Stimulated activated CD8-positive, alpha-beta memory T cell treated with anti-CD3 and anti-CD28 coated beads, Interleukin-2, amount 100 ng/mL, for 1 hour (primary cell): ENCODE measurements around the gene PILRA.
"Not testable (repeated sequence)": the region's sequence is repeated elsewhere in the genome, so short reads cannot be mapped to it uniquely, and the experiment has no call there.

Experiments used
- DNase-seq, 2 donors: peaks; one replicate each; pipeline ENCODE4 v3.0.0-alpha.2; 2020; ENCODE audit warnings: low read depth in 2 of 2

The PILRA gene

DNA sequence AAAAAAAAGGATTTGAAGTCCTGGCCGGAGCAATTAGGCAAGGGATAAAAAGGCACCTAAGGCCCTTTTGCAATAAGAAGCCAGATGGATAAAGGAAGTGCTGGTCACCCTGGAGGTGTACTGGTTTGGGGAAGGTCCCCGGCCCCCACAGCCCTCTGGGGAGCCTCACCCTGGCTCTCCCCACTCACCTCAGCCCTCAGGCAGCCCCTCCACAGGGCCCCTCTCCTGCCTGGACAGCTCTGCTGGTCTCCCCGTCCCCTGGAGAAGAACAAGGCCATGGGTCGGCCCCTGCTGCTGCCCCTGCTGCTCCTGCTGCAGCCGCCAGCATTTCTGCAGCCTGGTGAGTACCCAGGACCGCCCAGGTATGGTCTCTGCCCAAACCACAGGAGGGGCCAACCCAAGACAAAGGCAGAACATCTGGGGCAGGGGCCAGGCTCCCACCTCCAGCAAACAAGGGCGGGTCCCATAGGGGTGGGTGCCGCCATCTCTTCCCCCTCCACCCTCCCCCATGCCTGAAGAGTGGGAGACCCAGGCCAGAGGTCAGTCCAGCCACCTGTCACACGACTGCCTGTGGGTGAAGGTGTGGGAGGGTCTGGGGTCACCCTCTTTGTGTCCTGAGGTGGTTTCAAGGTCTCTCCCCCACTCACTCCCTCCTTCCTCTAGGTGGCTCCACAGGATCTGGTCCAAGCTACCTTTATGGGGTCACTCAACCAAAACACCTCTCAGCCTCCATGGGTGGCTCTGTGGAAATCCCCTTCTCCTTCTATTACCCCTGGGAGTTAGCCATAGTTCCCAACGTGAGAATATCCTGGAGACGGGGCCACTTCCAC, 15.0 kb upstream of the PILRA start, which contains the start of gene PILRB:
Gene PILRB, plus strand, starts transcription at position 91 of the 830 bp plus-strand sequence. Its CDS starts 186 bp downstream, at position 277.
- DNase-seq: no peak

GRCh38 chr7:100358857-100359212, 14.5 kb upstream of the PILRA start:
- no peak for DNase-seq

DNA sequence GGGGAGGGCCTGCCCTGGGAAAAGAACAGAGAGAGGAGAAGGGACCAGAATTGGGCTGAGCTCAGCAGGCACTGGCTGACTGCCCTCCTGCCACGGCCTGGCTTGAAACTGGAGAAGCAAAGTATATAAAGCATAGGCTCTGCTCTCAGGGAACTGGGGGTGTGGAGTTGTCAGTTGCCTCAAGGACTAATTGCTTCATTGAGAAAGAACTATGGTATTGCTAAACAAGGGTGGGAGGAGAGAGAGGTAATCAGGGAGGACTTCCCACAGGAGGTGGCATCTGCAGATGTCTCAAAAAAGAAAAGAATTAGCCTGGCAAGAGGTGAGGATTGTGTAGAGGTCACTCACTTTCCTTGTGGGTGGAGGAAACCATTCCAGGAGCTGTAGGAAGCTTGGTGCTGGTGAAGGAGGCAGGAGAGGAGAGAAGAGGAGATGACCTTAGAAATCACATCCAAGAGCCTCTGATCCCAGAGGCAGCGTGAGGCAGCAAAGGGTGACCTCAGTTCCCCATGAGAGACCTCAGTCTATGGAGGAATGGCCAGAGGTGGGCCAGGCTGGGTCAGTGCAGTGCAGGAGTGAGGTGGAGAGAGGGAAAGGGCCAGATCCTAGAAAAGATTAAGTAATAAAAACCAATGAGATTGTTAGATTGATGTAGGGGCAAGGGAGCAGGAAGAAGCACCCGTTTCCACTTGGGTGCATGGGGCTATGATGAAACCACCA, 13.0 kb upstream of the PILRA start:
- DNase-seq: no peak

DNA sequence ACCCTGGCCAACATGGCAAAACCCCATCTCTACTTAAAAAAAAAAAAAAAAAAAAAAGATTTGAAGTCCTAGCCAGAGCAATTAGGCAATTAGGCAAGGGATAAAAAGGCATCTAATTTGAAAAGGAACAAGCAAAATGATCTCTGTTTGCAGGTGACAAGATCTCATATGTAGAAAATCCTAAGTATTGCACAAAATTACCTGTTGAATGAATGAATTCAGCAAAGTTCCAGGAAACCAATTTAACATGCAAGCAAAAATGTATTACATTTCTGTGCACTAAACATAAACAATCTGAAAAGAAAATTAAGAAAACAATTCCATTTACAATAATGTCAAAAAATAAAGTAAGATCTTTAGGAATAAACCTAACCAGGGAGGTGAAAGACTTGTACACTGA, 10.2 kb upstream of the PILRA start:
- DNase-seq: no peak

GRCh38 chr7:100363797-100364196, 9.5 kb upstream of the PILRA start:
- not testable (repeated sequence) for DNase-seq

DNA sequence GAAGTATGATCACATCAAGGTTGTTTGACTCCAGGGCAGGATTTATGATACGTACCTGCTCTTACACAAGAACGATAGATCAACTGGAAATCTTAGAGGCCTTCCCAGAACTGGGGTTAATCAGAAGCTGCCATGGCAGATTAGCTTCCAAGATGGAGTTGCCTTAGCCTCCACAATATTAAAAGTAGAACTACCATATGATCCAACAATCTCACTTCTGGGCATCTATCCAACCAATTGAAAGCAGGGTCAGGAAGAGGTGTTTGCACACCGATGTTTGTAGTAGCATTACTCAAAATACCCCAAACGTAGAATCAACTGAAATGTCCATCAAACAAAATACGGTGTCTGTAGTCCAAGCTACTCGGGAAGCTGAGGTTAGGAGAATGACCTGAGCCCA, 8.8 kb upstream of the PILRA start:
- DNase-seq: no peak

DNA sequence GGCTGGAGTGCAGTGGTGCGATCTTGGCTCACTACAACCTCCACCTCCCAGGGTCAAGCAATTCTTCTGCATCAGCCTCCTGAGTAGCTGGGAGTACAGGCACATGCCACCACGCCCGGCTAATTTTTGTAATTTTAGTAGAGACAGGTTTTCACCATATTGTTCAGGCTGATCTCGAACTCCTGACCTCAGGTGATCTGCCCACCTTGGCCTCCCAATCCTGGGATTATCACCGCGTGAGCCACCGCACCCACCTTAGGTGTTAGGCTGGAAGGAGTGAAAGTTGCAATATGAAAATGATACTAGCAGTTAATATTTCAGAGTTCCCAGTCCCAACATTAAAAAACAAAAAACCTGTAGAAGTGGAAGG, 7.3 kb upstream of the PILRA start:
- not testable (repeated sequence) for DNase-seq

DNA sequence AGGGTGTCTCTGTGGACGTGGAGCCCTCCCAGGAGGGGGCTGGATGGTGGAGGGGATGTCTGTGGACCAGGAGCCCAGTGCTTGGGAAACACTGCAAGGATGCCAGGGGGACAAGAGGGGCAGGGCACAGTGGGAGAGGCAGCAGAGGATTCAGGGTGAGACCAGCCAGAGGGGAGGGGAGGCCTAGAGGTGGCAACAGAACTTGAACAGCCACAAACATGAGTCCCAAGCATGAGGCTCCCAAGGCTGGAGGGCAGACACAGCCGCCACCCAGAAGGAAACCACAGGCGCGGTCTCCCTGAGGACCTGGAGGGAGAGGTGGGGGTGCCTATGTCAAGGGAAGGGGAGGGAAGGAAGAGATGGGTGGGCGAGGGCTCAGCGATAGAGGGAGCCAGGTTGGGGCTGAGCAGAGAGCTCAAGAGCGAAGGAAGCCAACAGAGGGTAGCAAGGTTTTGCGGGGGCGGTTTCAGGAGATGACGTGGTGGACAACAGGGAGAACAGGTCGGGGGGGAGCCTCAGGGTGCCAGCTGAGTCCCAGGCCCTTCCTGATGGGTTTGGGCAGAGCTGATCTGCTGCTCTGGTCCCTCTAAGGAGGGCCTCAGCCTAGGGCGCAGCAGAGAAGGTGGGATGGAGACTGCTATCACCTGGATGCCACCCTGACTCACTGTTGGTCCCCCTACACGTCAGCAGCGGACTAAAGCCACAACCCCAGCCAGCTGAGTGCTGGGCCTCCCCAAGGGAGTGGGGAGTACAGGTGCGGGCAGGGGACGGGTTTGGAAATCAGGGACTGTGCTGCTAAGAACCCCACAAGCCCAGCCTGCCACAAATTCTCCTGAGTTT, 6.7 kb upstream of the PILRA start:
- no peak for DNase-seq

GRCh38 chr7:100367251-100367620, 6.1 kb upstream of the PILRA start:
- no peak for DNase-seq

- no peak for DNase-seq
Measured at GRCh38 chr7:100367676-100368613, 5.3 kb upstream of the PILRA start.

DNA sequence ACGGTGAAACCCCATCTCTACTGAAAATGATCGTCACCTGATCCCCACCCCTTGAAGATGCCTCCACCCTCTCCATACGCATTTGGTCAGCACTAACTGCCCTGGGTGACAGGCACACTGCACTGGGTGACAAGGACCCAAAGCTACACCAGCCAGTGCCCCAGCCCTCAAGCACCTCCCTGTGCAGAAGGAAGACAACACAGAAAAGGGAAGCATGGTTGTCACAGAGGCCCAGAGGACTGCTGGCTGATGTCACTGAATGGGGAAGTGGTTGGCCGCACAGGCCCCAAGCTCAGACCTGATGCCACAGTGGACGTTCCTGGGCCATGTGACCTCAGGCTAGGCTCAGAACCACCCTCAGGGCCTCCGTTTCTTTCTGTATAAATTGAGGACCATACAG, 4.2 kb upstream of the PILRA start:
- DNase-seq: no peak

- DNase-seq: no peak
Measured at GRCh38 chr7:100370303-100370702, 3.0 kb upstream of the PILRA start.

DNA sequence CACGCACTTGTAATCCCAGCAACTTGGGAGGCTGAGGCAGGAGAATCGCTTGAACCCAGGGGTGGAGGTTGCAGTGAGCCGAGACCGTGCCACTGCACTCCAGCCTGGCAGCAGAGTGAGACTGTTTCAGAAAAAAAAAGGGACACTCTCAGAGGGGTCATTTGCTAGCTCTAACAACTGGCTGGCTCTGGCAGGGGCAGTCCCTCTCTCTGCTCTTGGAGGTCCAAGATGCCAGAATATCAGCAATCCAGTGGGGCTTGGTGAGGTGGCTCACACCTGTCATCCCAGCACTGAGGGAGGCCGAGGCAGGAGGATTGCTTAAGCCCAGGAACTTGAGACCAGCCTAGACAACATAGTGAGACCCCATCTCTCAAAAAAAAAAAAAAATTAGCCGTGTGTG, 2.5 kb upstream of the PILRA start:
- DNase-seq: no peak

DNA sequence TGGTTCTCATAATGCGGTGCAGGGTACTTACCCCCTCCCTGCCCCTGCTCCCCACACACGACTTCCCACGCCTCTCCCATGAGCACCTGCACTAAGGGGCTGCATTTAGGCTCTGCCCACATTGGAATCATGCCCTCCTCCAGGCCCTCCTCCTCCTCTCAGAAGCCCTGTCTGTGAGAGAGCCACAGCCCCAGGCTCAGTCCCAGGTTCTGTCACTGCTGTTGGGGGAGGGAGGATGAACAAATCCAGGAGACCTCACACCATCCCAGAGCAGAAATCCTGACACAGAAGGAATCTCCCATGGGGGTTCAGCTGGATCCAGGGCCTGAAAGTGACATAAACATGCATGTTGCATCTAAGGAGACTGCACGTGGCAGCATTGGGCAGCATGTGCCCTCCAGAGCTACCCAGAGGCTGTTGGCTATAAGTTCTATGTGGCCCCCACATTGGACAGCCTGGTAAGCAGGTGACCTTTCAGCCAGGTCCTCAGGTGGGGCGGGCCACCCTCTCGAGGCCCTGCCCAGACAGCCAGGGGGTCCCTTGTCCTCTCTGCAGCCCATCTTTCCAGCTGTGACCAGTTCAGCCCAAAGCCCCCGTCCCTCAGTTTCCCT, 1.6 kb upstream of the PILRA start:
- no peak for DNase-seq

DNA sequence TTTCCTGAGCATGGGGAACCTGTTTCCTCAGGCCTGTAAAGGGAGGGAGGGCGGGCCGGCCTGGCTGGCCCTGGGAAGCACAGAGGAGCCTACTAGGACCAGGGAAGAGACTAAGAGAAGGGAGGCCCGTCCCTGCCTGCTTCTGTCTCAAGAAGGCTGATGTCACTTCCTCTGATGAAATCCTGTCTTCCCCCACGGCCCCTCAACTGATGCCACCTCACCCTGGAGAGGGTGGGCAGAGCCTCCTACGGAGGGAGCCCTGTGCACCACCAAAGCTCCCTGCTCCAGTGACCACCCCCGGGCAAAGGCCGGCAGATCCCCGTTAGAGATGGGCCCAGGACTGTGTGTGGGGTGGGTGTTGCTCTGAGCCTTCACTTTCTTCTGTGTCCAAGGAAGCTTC, 1.0 kb upstream of the PILRA start:
- no peak for DNase-seq

- DNase-seq: no peak
Measured at GRCh38 chr7:100372694-100373093, 593 bp upstream of the PILRA start.

- DNase-seq: not testable (repeated sequence)
Measured at GRCh38 chr7:100373870-100374598, 747 bp downstream of the PILRA start.

GRCh38 chr7:100374601-100375000, 1.3 kb downstream of the PILRA start:
- no peak for DNase-seq

- no peak for DNase-seq
Measured at GRCh38 chr7:100376066-100376465, 2.8 kb downstream of the PILRA start.

DNA sequence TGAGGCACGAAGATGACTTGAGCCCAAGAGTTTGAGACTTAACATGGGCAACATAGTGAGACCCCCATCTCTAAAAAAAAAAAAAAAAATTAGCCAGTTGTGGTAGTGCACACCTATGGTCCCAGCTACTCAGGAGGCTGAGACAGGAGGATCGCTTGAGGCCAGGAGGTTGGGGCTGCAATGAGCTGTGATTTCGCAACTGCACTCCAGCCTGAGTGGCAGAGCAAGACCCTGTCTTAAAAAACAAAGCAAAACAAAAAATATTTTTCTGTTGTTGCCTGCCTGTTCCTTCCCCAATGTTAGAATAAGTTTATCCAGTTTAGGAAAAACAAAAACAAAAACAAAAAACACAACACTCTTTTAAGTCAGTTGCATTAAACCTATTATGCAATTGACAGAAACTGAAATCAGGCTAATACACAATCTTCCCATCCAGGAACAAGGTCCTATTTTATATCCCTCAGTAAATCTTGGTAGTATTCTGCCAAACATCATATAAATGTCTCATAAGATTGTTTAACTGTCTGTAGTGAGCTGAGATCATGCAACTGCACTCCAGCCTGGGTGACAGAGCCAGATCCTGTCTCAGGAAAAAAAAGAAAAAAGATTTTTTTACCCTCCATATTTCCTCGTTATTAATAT, 4.9 kb downstream of the PILRA start:
- no peak for DNase-seq
